HPDE6-E6E7 (cell line): ENCODE data around the gene ADAM12.
"Not testable (repeated sequence)": the region's sequence is repeated elsewhere in the genome, so short reads cannot be mapped to it uniquely, and the experiment has no call there.

Source experiments
- DNase-seq: peaks from one replicate; pipeline ENCODE4 v3.0.0; 2011; ENCODE audit warnings: missing footprints; ENCODE audit errors: extremely low spot score

Gene ADAM12

GRCh38 chr10:126177417-126178030 lies 210.8 kb downstream of the ADAM12 start:
- DNase-seq: no peak

- no peak for DNase-seq
Observed at GRCh38 chr10:126175641-126176262, 212.5 kb downstream of the ADAM12 start.

GRCh38 chr10:126172755-126173154 lies 215.5 kb downstream of the ADAM12 start:
- DNase-seq: not testable (repeated sequence)

- DNase-seq: no peak
Observed at GRCh38 chr10:126171555-126171954, 216.7 kb downstream of the ADAM12 start.

- no peak for DNase-seq
Observed at GRCh38 chr10:126170776-126171175, 217.5 kb downstream of the ADAM12 start.

GRCh38 chr10:126170371-126170770 lies 217.9 kb downstream of the ADAM12 start:
- DNase-seq: no peak

- DNase-seq: no peak
Observed at GRCh38 chr10:126169899-126170298, 218.4 kb downstream of the ADAM12 start.

GRCh38 chr10:126166797-126167196 lies 221.5 kb downstream of the ADAM12 start:
- no peak for DNase-seq

GRCh38 chr10:126165874-126166273 lies 222.4 kb downstream of the ADAM12 start:
- no peak for DNase-seq

GRCh38 chr10:126163506-126163905 lies 224.8 kb downstream of the ADAM12 start:
- DNase-seq: no peak

GRCh38 chr10:126161691-126162090 lies 226.6 kb downstream of the ADAM12 start:
- DNase-seq: no peak

GRCh38 chr10:126160971-126161630 lies 227.2 kb downstream of the ADAM12 start:
- no peak for DNase-seq

- no peak for DNase-seq
Observed at GRCh38 chr10:126160571-126160970, 227.7 kb downstream of the ADAM12 start.

GRCh38 chr10:126158133-126158892 lies 230.0 kb downstream of the ADAM12 start:
- DNase-seq: no peak

- no peak for DNase-seq
Observed at GRCh38 chr10:126157189-126157588, 231.1 kb downstream of the ADAM12 start.

- DNase-seq: no peak
Observed at GRCh38 chr10:126156503-126156902, 231.8 kb downstream of the ADAM12 start.

- no peak for DNase-seq
Observed at GRCh38 chr10:126156012-126156411, 232.3 kb downstream of the ADAM12 start.

- DNase-seq: no peak
Observed at GRCh38 chr10:126155528-126155927, 232.7 kb downstream of the ADAM12 start.

GRCh38 chr10:126153711-126154628 lies 234.3 kb downstream of the ADAM12 start:
- DNase-seq: no peak

GRCh38 chr10:126147866-126148587 lies 240.2 kb downstream of the ADAM12 start:
- no peak for DNase-seq

- DNase-seq: no peak
Observed at GRCh38 chr10:126146771-126147170, 241.5 kb downstream of the ADAM12 start.
